Mononuclear cell (primary cell): ENCODE data around the gene MROH2B. TPM values are rescaled to one million over a fixed set of nuclear protein-coding genes. Genes with fewer than 3 reads are reported as not detected.

Experiments used
- H3K27me3 ChIP-seq: 2 replicates; pipeline ENCODE4 v1.6.0; 2011; ENCODE audit warnings: low read length, control low read depth; ENCODE audit not compliant: insufficient read depth
- H3K4me1 ChIP-seq: 2 replicates; pipeline ENCODE4 v1.5.1; 2011; ENCODE audit warnings: mild to moderate bottlenecking, low read length, control low read depth; ENCODE audit not compliant: insufficient read depth
- H3K4me3 ChIP-seq: 2 replicates; pipeline ENCODE4 v1.5.1; 2011; ENCODE audit warnings: mild to moderate bottlenecking, low read length, moderate library complexity
- H3K9me3 ChIP-seq: 2 replicates; pipeline ENCODE4 v1.5.1; 2011; ENCODE audit warnings: low read depth, mild to moderate bottlenecking, control low read depth, low read length
- total RNA-seq: library from RNA; depleted of rRNA; stranded (reverse); fragments of >200 nt; gene quantifications from one replicate; pipeline ENCODE4 v1.2.3, GENCODE V29; 2012

MROH2B gene
- total RNA-seq, 1 donor: not detected

- Histone ChIP-seq H3K4me3 (no peak overlapping the region), H3K4me1 (no peaks in the 10 kb centered on the region), H3K27me3 (no peaks in the 10 kb centered on the region), H3K9me3 (no peaks in the 10 kb centered on the region)
Observed at GRCh38 chr5:40991981-40992559, 79.1 kb downstream of the MROH2B start.

- Histone ChIP-seq H3K4me3 (no peak overlapping the region), H3K27me3 (no peaks in the 10 kb centered on the region), H3K4me1 (no peaks in the 10 kb centered on the region), H3K9me3 (no peaks in the 10 kb centered on the region)
Observed at GRCh38 chr5:40991168-40991980, 79.8 kb downstream of the MROH2B start.

GRCh38 chr5:40988746-40989510 lies 82.2 kb downstream of the MROH2B start:
- H3K4me1 ChIP-seq: no peaks in the 10 kb centered on the region
- no peaks in the 10 kb centered on the region for H3K9me3 ChIP-seq
- H3K4me3 ChIP-seq: no peak overlapping the region
- H3K27me3 ChIP-seq: no peaks in the 10 kb centered on the region

- Histone ChIP-seq H3K27me3 (no peaks in the 10 kb centered on the region), H3K4me3 (no peak overlapping the region), H3K4me1 (no peaks in the 10 kb centered on the region), H3K9me3 (no peaks in the 10 kb centered on the region)
Observed at GRCh38 chr5:40987349-40987748, 83.8 kb downstream of the MROH2B start.

- H3K4me1 ChIP-seq: no peaks in the 10 kb centered on the region
- no peaks in the 10 kb centered on the region for H3K9me3 ChIP-seq
- H3K27me3 ChIP-seq: no peaks in the 10 kb centered on the region
- H3K4me3 ChIP-seq: no peak overlapping the region
Observed at GRCh38 chr5:40986666-40987065, 84.5 kb downstream of the MROH2B start.

GRCh38 chr5:40985501-40985900 lies 85.6 kb downstream of the MROH2B start:
- Histone ChIP-seq H3K4me3 (no peak overlapping the region), H3K9me3 (no peaks in the 10 kb centered on the region), H3K4me1 (no peaks in the 10 kb centered on the region), H3K27me3 (no peaks in the 10 kb centered on the region)

- Histone ChIP-seq H3K4me1 (no peaks in the 10 kb centered on the region), H3K27me3 (no peaks in the 10 kb centered on the region), H3K9me3 (no peaks in the 10 kb centered on the region), H3K4me3 (no peak overlapping the region)
Observed at GRCh38 chr5:40984884-40985283, 86.3 kb downstream of the MROH2B start.

- Histone ChIP-seq H3K27me3 (no peaks in the 10 kb centered on the region), H3K4me1 (no peaks in the 10 kb centered on the region), H3K4me3 (no peak overlapping the region), H3K9me3 (no peaks in the 10 kb centered on the region)
Observed at GRCh38 chr5:40983781-40984180, 87.4 kb downstream of the MROH2B start.

GRCh38 chr5:40981420-40981819 lies 89.7 kb downstream of the MROH2B start:
- Histone ChIP-seq H3K9me3 (no peaks in the 10 kb centered on the region), H3K4me3 (no peak overlapping the region), H3K4me1 (no peaks in the 10 kb centered on the region), H3K27me3 (no peaks in the 10 kb centered on the region)

- Histone ChIP-seq H3K4me1 (no peaks in the 10 kb centered on the region), H3K4me3 (no peak overlapping the region), H3K27me3 (no peaks in the 10 kb centered on the region), H3K9me3 (no peaks in the 10 kb centered on the region)
Observed at GRCh38 chr5:40976836-40977235, 94.3 kb downstream of the MROH2B start.

- no peak overlapping the region for H3K4me3 ChIP-seq
- H3K27me3 ChIP-seq: no peaks in the 10 kb centered on the region
- H3K4me1 ChIP-seq: no peaks in the 10 kb centered on the region
- no peaks in the 10 kb centered on the region for H3K9me3 ChIP-seq
Observed at GRCh38 chr5:40976041-40976440, 95.1 kb downstream of the MROH2B start.

GRCh38 chr5:40973364-40974004 lies 97.7 kb downstream of the MROH2B start:
- no peaks in the 10 kb centered on the region for H3K27me3 ChIP-seq
- no peaks in the 10 kb centered on the region for H3K9me3 ChIP-seq
- H3K4me3 ChIP-seq: no peak overlapping the region
- no peaks in the 10 kb centered on the region for H3K4me1 ChIP-seq

GRCh38 chr5:40972434-40972833 lies 98.7 kb downstream of the MROH2B start:
- H3K9me3 ChIP-seq: no peaks in the 10 kb centered on the region
- no peaks in the 10 kb centered on the region for H3K27me3 ChIP-seq
- H3K4me3 ChIP-seq: no peak overlapping the region
- no peaks in the 10 kb centered on the region for H3K4me1 ChIP-seq

GRCh38 chr5:40962207-40962955 lies 108.8 kb downstream of the MROH2B start:
- Histone ChIP-seq H3K4me1 (no peaks in the 10 kb centered on the region), H3K4me3 (no peak overlapping the region), H3K27me3 (no peaks in the 10 kb centered on the region), H3K9me3 (no peaks in the 10 kb centered on the region)
